Measurements from ENCODE around the gene SCYGR4.

SCYGR4 gene

DNA sequence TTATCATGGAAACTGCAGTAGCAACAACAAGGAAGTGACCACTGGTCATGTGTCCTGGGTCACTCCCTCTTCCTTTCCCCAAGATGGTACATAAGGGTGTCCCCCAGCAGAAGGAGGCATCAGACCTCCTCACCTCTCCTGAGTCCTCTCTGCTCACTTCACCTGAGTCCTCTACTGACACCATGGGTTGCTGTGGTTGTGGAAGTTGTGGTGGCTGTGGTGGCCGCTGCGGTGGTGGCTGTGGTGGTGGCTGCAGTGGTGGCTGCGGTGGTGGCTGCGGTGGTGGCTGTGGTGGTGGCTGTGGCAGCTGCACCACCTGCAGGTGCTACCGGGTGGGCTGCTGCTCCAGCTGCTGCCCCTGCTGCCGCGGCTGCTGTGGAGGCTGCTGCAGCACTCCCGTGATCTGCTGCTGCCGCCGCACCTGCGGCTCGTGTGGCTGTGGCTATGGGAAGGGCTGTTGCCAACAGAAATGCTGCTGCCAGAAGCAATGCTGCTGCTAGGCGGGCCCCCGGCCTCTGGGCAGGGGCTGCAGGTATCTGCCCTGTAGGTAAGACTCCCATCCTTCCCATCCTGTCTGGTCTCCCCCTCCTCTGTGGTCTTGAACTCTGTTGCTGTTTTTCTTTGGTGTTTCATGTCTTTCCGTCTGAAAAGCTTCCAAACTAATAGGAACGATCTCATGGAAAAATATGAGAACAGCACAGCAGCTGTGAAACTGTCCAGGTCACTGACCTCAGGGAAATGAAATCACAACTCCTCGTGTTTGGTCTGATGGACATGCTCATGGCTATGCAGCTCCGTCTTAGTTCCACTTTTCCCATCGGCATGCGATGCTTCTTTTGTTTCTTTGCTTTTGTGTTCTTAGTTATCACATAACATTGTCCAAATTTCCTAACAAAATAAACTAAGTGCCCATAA is at the start of gene SCYGR4:
TSS of gene SCYGR4 (plus strand) at position 183 of the 915 bp plus-strand sequence. CDS start at position 183, 0 bp downstream.
- no peaks in the 10 kb centered on the region for H3K4me1 ChIP-seq (ENCODE audit: control insufficient read depth in 1 of 2, insufficient read depth in 2 of 2, low read length in 2 of 2)
- H3K4me3 ChIP-seq (ENCODE audit: low read depth in 1 of 2, low read length in 2 of 2) = no peak within 1 kb of the TSS
- no peaks in the 10 kb centered on the region for H3K36me3 ChIP-seq (ENCODE audit: control insufficient read depth in 1 of 2, insufficient read depth in 2 of 2, low read length in 2 of 2)
- no peaks in the 10 kb centered on the region for H3K9me3 ChIP-seq (ENCODE audit: control insufficient read depth in 1 of 2, low read length in 2 of 2)
- H3K27me3 ChIP-seq (ENCODE audit: control insufficient read depth in 1 of 2, insufficient read depth in 2 of 2, low read length in 2 of 2) = no peaks in the 10 kb centered on the region
- no peak within 1 kb of the TSS for H3K27ac ChIP-seq (ENCODE audit: low read depth, low read length)
- H3K9ac ChIP-seq (ENCODE audit: low read depth in 1 of 2, low read length in 2 of 2) = no peak within 1 kb of the TSS

GRCh38 chr2:227568852-227569169 is 48.5 kb upstream of the SCYGR4 start:
- no peaks in the 10 kb centered on the region for H3K9me3 ChIP-seq (ENCODE audit: control insufficient read depth in 1 of 2, low read length in 2 of 2)
- H3K4me1 ChIP-seq (ENCODE audit: control insufficient read depth in 1 of 2, insufficient read depth in 2 of 2, low read length in 2 of 2) = no peaks in the 10 kb centered on the region
- H3K36me3 ChIP-seq (ENCODE audit: control insufficient read depth in 1 of 2, insufficient read depth in 2 of 2, low read length in 2 of 2) = peaks cover 0 to 3% of the 10 kb centered on the region in 2 donors
- no peaks in the 10 kb centered on the region for H3K27me3 ChIP-seq (ENCODE audit: control insufficient read depth in 1 of 2, insufficient read depth in 2 of 2, low read length in 2 of 2)
- no peak overlapping the region for H3K4me3 ChIP-seq (ENCODE audit: low read depth in 1 of 2, low read length in 2 of 2)
- H3K9ac ChIP-seq (ENCODE audit: low read depth in 1 of 2, low read length in 2 of 2) = no peak overlapping the region
- no peak overlapping the region for H3K27ac ChIP-seq (ENCODE audit: low read depth, low read length)

GRCh38 chr2:227570615-227571014 is 46.7 kb upstream of the SCYGR4 start:
- Histone ChIP-seq H3K27ac (ENCODE audit: low read depth, low read length) (no peak overlapping the region), H3K4me3 (ENCODE audit: low read depth in 1 of 2, low read length in 2 of 2) (no peak overlapping the region), H3K27me3 (ENCODE audit: control insufficient read depth in 1 of 2, insufficient read depth in 2 of 2, low read length in 2 of 2) (no peaks in the 10 kb centered on the region), H3K36me3 (ENCODE audit: control insufficient read depth in 1 of 2, insufficient read depth in 2 of 2, low read length in 2 of 2) (no peaks in the 10 kb centered on the region), H3K9ac (ENCODE audit: low read depth in 1 of 2, low read length in 2 of 2) (no peak overlapping the region), H3K4me1 (ENCODE audit: control insufficient read depth in 1 of 2, insufficient read depth in 2 of 2, low read length in 2 of 2) (no peaks in the 10 kb centered on the region), H3K9me3 (ENCODE audit: control insufficient read depth in 1 of 2, low read length in 2 of 2) (no peaks in the 10 kb centered on the region)

DNA sequence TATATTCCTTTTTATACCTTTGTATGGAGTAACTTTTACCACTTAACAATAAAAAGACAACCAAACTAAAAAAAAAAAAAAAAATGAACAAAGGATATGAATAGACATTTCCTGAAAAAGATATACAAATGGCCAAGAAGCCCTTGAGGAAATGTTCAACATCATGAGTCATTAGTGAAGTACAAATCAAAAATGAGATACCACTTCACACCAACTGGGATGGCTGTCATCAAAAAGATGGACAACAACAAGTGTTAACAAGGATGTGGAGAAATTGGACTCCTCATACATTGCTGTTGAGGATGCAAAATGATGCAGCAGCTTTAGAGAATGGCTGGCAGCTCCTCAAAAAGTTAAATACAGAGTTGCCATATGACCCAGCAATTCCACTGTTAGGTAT is 41.2 kb upstream of the SCYGR4 start:
- H3K4me3 ChIP-seq (ENCODE audit: low read depth in 1 of 2, low read length in 2 of 2) = no peak overlapping the region
- H3K36me3 ChIP-seq (ENCODE audit: control insufficient read depth in 1 of 2, insufficient read depth in 2 of 2, low read length in 2 of 2) = no peaks in the 10 kb centered on the region
- no peaks in the 10 kb centered on the region for H3K27me3 ChIP-seq (ENCODE audit: control insufficient read depth in 1 of 2, insufficient read depth in 2 of 2, low read length in 2 of 2)
- H3K4me1 ChIP-seq (ENCODE audit: control insufficient read depth in 1 of 2, insufficient read depth in 2 of 2, low read length in 2 of 2) = no peaks in the 10 kb centered on the region
- H3K9me3 ChIP-seq (ENCODE audit: control insufficient read depth in 1 of 2, low read length in 2 of 2) = no peaks in the 10 kb centered on the region
- H3K27ac ChIP-seq (ENCODE audit: low read depth, low read length) = no peak overlapping the region
- no peak overlapping the region for H3K9ac ChIP-seq (ENCODE audit: low read depth in 1 of 2, low read length in 2 of 2)

DNA sequence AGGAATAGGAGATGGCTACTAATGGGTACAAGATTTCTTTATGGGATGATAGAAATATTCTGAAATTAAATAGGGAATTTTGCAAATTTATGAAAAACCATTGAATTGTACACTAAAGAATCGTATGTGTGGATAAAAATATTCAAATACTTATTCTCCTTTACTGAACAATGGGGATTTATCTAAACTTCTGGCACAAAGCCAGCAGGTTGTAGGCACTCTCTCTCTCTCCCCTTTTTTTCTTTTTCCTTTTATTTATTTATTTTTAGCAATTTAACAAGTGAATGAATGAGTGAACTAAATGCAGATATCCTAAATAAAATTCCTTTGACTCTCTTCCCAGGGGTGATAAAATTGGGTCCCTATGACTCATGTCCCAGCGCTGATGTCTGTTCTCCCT is 40.5 kb upstream of the SCYGR4 start:
- Histone ChIP-seq H3K9me3 (ENCODE audit: control insufficient read depth in 1 of 2, low read length in 2 of 2) (no peaks in the 10 kb centered on the region), H3K36me3 (ENCODE audit: control insufficient read depth in 1 of 2, insufficient read depth in 2 of 2, low read length in 2 of 2) (no peaks in the 10 kb centered on the region), H3K27ac (ENCODE audit: low read depth, low read length) (no peak overlapping the region), H3K4me3 (ENCODE audit: low read depth in 1 of 2, low read length in 2 of 2) (no peak overlapping the region), H3K27me3 (ENCODE audit: control insufficient read depth in 1 of 2, insufficient read depth in 2 of 2, low read length in 2 of 2) (no peaks in the 10 kb centered on the region), H3K4me1 (ENCODE audit: control insufficient read depth in 1 of 2, insufficient read depth in 2 of 2, low read length in 2 of 2) (no peaks in the 10 kb centered on the region), H3K9ac (ENCODE audit: low read depth in 1 of 2, low read length in 2 of 2) (no peak overlapping the region)

- no peaks in the 10 kb centered on the region for H3K36me3 ChIP-seq (ENCODE audit: control insufficient read depth in 1 of 2, insufficient read depth in 2 of 2, low read length in 2 of 2)
- H3K27ac ChIP-seq (ENCODE audit: low read depth, low read length) = no peak overlapping the region
- H3K9ac ChIP-seq (ENCODE audit: low read depth in 1 of 2, low read length in 2 of 2) = no peak overlapping the region
- no peaks in the 10 kb centered on the region for H3K27me3 ChIP-seq (ENCODE audit: control insufficient read depth in 1 of 2, insufficient read depth in 2 of 2, low read length in 2 of 2)
- H3K4me1 ChIP-seq (ENCODE audit: control insufficient read depth in 1 of 2, insufficient read depth in 2 of 2, low read length in 2 of 2) = no peaks in the 10 kb centered on the region
- H3K4me3 ChIP-seq (ENCODE audit: low read depth in 1 of 2, low read length in 2 of 2) = no peak overlapping the region
- H3K9me3 ChIP-seq (ENCODE audit: control insufficient read depth in 1 of 2, low read length in 2 of 2) = peaks cover 3 to 6% of the 10 kb centered on the region in 2 donors
Measured at GRCh38 chr2:227577555-227577954, 39.7 kb upstream of the SCYGR4 start.

GRCh38 chr2:227578642-227579041 is 38.7 kb upstream of the SCYGR4 start:
- no peaks in the 10 kb centered on the region for H3K27me3 ChIP-seq (ENCODE audit: control insufficient read depth in 1 of 2, insufficient read depth in 2 of 2, low read length in 2 of 2)
- no peak overlapping the region for H3K4me3 ChIP-seq (ENCODE audit: low read depth in 1 of 2, low read length in 2 of 2)
- H3K27ac ChIP-seq (ENCODE audit: low read depth, low read length) = no peak overlapping the region
- no peak overlapping the region for H3K9ac ChIP-seq (ENCODE audit: low read depth in 1 of 2, low read length in 2 of 2)
- H3K36me3 ChIP-seq (ENCODE audit: control insufficient read depth in 1 of 2, insufficient read depth in 2 of 2, low read length in 2 of 2) = no peaks in the 10 kb centered on the region
- H3K9me3 ChIP-seq (ENCODE audit: control insufficient read depth in 1 of 2, low read length in 2 of 2) = peaks cover 5 to 12% of the 10 kb centered on the region in 2 donors
- no peaks in the 10 kb centered on the region for H3K4me1 ChIP-seq (ENCODE audit: control insufficient read depth in 1 of 2, insufficient read depth in 2 of 2, low read length in 2 of 2)

- H3K4me3 ChIP-seq (ENCODE audit: low read depth in 1 of 2, low read length in 2 of 2) = no peak overlapping the region
- no peaks in the 10 kb centered on the region for H3K4me1 ChIP-seq (ENCODE audit: control insufficient read depth in 1 of 2, insufficient read depth in 2 of 2, low read length in 2 of 2)
- no peak overlapping the region for H3K9ac ChIP-seq (ENCODE audit: low read depth in 1 of 2, low read length in 2 of 2)
- H3K36me3 ChIP-seq (ENCODE audit: control insufficient read depth in 1 of 2, insufficient read depth in 2 of 2, low read length in 2 of 2) = no peaks in the 10 kb centered on the region
- no peaks in the 10 kb centered on the region for H3K27me3 ChIP-seq (ENCODE audit: control insufficient read depth in 1 of 2, insufficient read depth in 2 of 2, low read length in 2 of 2)
- H3K9me3 ChIP-seq (ENCODE audit: control insufficient read depth in 1 of 2, low read length in 2 of 2) = peaks cover 5 to 12% of the 10 kb centered on the region in 2 donors
- no peak overlapping the region for H3K27ac ChIP-seq (ENCODE audit: low read depth, low read length)
Measured at GRCh38 chr2:227579791-227580190, 37.5 kb upstream of the SCYGR4 start.

GRCh38 chr2:227582369-227582768 is 34.9 kb upstream of the SCYGR4 start:
- H3K9me3 ChIP-seq (ENCODE audit: control insufficient read depth in 1 of 2, low read length in 2 of 2) = peaks cover 5 to 12% of the 10 kb centered on the region in 2 donors
- no peak overlapping the region for H3K27ac ChIP-seq (ENCODE audit: low read depth, low read length)
- H3K4me3 ChIP-seq (ENCODE audit: low read depth in 1 of 2, low read length in 2 of 2) = no peak overlapping the region
- H3K4me1 ChIP-seq (ENCODE audit: control insufficient read depth in 1 of 2, insufficient read depth in 2 of 2, low read length in 2 of 2) = no peaks in the 10 kb centered on the region
- H3K27me3 ChIP-seq (ENCODE audit: control insufficient read depth in 1 of 2, insufficient read depth in 2 of 2, low read length in 2 of 2) = no peaks in the 10 kb centered on the region
- H3K36me3 ChIP-seq (ENCODE audit: control insufficient read depth in 1 of 2, insufficient read depth in 2 of 2, low read length in 2 of 2) = no peaks in the 10 kb centered on the region
- no peak overlapping the region for H3K9ac ChIP-seq (ENCODE audit: low read depth in 1 of 2, low read length in 2 of 2)

- Histone ChIP-seq H3K4me3 (ENCODE audit: low read depth in 1 of 2, low read length in 2 of 2) (no peak overlapping the region), H3K9ac (ENCODE audit: low read depth in 1 of 2, low read length in 2 of 2) (no peak overlapping the region), H3K4me1 (ENCODE audit: control insufficient read depth in 1 of 2, insufficient read depth in 2 of 2, low read length in 2 of 2) (no peaks in the 10 kb centered on the region)
Measured at GRCh38 chr2:227592694-227593387, 24.5 kb upstream of the SCYGR4 start.

More at GRCh38 chr2:227592694-227593387, 24.5 kb upstream of the SCYGR4 start:
- H3K27ac ChIP-seq (ENCODE audit: low read depth, low read length) = no peak overlapping the region
- H3K36me3 ChIP-seq (ENCODE audit: control insufficient read depth in 1 of 2, insufficient read depth in 2 of 2, low read length in 2 of 2) = no peaks in the 10 kb centered on the region
- no peaks in the 10 kb centered on the region for H3K9me3 ChIP-seq (ENCODE audit: control insufficient read depth in 1 of 2, low read length in 2 of 2)
- peaks cover 0 to 6% of the 10 kb centered on the region in 2 donors for H3K27me3 ChIP-seq (ENCODE audit: control insufficient read depth in 1 of 2, insufficient read depth in 2 of 2, low read length in 2 of 2)

Measured in duodenal mucosa (tissue), 2 donors.